HG03378 (cell line): ENCODE results near the gene UXS1.

Experiments used
- ATAC-seq: cut with Tn5 transposase; IDR thresholded peaks from one replicate; pipeline ENCODE4 v1.9.1; 2021; ENCODE audit warnings: mild to moderate bottlenecking, moderate library complexity; ENCODE audit not compliant: unreplicated experiment

UXS1 gene

GRCh38 chr2:106090916-106091618 lies 103.0 kb downstream of the UXS1 start:
- ATAC-seq: no peak

DNA sequence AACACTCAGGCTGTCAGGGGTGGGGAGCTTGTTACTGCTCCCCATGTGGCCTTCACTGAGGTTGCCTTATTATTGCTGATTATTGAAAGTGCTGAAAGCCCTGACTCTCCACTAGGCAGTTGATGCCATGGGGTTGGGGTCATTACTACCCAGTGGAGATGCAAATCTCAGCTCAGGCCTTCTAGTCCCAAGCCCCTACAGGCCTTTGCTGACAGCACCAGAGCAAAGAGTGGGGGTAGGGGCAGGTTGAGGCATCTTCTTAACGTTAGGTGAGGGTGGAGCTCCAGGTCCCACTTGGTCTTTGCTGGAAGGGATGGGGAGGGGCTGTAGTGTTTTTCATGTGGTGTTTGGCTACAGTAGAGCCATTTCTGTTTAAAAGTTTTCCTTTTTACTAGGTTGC lies 104.5 kb downstream of the UXS1 start:
- no peak for ATAC-seq

DNA sequence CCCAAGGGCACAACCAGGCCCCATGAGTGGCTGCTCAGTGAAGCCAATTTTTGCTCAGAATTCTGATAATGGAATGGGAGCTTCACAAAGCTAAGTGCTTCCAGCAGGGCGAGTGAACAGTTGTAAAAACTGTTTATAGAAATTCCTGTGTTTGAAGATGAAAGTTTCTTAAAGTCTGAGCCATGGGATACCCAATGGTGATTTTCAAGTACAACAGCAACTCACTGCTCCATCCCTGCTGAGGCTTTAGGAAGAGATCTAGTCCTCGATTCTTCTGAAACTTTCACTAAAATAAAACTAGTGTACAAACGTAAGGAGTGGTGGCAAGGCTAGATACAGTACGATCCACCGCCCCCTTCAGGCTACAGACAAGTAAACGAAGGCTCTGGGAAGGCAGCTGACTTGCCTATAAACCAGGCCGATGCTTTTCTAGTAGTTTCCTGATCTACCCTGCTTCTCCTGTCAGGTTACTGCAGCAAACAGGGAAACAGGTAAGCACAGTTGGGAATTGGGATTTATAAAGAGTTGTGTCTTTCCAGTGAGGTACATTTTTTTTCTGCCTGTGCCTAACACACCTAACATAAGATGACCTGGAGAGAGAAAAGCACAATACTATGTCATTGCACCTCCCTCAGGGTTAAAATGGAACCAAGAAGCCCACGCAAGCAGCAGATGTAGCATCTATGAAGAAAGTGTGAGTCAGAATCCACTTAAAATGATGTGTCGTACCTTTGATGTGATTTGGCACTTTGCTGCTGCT lies 108.7 kb downstream of the UXS1 start:
- no peak for ATAC-seq

DNA sequence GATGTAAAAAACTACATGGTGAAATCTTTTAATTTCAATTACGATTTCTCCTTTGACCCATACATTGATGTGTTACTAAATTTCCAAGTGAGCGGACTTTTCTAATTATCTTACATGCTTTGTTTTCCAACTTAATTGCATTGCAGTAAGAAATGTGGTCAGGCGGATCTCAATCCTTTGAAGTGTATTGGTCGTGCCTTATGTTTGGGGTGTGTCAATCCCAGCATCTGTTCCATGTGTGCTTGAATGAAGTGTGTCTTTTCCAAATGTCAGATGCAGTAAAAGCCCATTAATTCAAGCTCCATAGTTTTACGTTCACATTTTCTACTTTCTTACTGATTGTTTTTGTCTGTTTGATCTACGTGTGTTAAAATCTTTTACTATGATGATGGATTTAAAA lies 113.1 kb downstream of the UXS1 start:
- ATAC-seq: no peak

DNA sequence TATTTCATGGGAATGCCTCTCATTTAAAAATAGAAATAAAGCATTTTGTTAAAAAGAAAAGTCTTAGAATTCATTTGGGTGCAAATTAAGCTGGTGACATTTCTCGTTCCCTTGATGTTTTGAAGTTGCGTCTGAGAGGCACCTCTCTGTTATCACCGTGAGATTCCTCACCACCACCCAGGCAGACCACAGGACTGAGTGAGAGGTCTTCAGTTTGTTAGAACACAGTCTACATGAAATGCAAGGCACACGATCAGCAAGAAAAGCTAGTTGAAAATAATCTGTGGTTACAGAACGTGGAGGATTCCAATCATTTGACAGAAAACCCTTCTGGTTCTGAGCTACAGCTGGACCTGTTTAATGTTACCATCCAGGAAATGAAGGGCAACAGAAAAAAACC lies 116.0 kb downstream of the UXS1 start:
- no peak for ATAC-seq

DNA sequence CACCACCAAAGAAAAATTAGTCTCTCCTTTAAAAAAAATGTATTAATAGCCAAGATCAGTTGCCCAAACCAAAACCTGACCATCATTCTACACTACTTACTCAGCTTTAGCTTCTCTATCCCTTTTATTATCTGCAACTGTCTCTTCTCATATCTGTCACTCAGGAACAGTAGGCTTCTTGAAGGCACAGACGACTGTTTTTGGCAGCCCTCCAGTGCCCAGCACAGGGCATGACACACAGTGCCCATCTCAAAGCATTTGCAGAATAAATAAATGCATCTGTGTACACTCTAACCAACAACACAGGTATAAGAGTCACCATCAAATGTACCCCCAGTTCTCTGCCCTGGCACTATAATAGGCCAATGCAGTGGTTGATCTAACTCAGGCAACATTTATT lies 117.2 kb downstream of the UXS1 start:
- no peak for ATAC-seq

GRCh38 chr2:106075048-106075447 lies 119.1 kb downstream of the UXS1 start:
- no peak for ATAC-seq

- no peak for ATAC-seq
These were observed 120.3 kb downstream of the UXS1 start for GRCh38 chr2:106073678-106074406.

DNA sequence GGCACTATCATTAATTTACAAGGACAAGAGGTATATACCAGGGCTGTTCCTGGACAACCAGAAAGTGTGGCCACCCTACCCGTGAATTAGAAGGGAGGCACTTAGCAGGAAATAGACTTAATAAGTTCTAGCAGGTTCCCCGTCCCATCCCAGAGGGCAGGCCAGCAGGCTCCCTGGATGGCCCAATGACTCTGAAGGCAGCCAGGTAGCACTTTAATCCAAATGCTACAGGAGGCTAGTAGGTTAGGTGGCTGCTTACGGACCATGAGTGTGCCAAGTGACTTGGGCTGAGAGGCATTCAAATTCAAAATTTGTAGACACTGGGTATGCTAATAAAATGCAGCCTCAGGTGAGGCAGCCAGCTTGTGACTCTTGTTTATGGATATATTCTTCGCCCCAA lies 123.9 kb downstream of the UXS1 start:
- no peak for ATAC-seq

GRCh38 chr2:106068451-106068850 lies 125.7 kb downstream of the UXS1 start:
- no peak for ATAC-seq

- ATAC-seq: no peak
These were observed 127.9 kb downstream of the UXS1 start for GRCh38 chr2:106065983-106066820.

GRCh38 chr2:106065268-106065982 lies 128.7 kb downstream of the UXS1 start:
- ATAC-seq: no peak

DNA sequence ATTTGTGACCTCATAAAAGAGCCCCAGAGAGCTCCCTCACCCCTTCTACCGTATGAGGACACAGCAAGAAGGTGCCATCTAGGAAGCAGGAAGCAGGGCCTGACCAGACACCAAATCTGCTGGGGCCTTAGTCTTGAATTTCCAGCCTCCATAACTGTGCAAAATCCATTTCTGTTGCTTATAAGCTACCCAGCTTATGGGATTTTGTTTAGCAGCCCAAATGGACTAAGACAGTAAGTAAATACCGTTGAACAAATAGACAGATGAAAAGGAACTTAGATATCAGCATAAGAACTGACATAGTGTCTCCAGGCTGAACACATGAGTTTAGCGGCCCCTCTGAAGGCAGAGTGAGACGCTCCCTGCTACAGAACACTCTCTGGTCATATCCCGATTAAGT lies 130.9 kb downstream of the UXS1 start:
- no peak for ATAC-seq

GRCh38 chr2:106062627-106063026 lies 131.5 kb downstream of the UXS1 start:
- ATAC-seq: no peak

DNA sequence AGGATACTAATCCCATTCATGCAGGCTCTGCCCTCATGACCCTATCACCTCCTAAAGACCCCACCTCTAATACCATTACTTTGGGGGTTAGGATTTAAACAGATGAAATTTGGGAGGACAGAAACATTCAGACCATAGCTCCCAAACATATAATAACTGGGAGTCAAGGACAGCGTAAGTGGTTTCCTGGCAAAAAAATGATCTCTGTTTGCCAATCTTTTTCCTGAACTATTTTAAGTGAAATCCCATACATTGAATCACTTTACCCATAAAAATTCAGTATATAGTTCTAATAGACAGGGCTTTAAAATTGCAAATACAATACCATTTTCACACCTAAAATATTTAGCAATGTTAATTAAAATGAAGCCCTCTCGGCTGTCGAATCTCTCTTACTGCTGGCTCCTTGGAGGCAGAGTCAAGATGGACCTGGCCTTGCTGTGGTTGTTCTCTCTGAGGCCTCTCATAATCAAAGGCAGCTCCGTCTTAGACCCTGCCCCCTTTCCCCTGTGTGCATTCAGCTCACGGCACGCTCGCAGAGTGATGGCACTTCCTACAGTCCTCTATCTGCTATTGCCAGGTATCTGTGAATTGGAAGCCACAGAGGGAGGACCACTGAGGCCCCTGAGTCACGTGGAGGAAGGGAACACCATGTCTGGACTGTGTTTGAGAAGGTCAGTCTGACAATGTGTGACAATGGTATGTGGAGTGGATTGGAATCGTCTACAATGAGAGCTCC lies 132.3 kb downstream of the UXS1 start:
- ATAC-seq: no peak

GRCh38 chr2:106059416-106060065 lies 134.6 kb downstream of the UXS1 start:
- no peak for ATAC-seq

- ATAC-seq: no peak
These were observed 135.5 kb downstream of the UXS1 start for GRCh38 chr2:106058469-106059137.

- no peak for ATAC-seq
These were observed 136.9 kb downstream of the UXS1 start for GRCh38 chr2:106057206-106057605.
